GM19240 (cell line): ENCODE measurements around the gene EML6.

Source experiments
- DNase-seq: peaks from one replicate; pipeline ENCODE4 v3.0.0; 2011; ENCODE audit warnings: low spot score; ENCODE audit not compliant: insufficient read length

Gene EML6

GRCh38 chr2:54995553-54995952 lies 272.1 kb downstream of the EML6 start:
- DNase-seq: no peak

- no peak for DNase-seq
Observed at GRCh38 chr2:54997826-54998225, 274.4 kb downstream of the EML6 start.

- DNase-seq: no peak
Observed at GRCh38 chr2:54999182-54999581, 275.7 kb downstream of the EML6 start.

GRCh38 chr2:55000341-55000740 lies 276.9 kb downstream of the EML6 start:
- DNase-seq: no peak

- no peak for DNase-seq
Observed at GRCh38 chr2:55001716-55002115, 278.3 kb downstream of the EML6 start.

GRCh38 chr2:55003706-55004639 lies 280.5 kb downstream of the EML6 start:
- DNase-seq: no peak

- DNase-seq: no peak
Observed at GRCh38 chr2:55006306-55006705, 282.8 kb downstream of the EML6 start.

- DNase-seq: no peak
Observed at GRCh38 chr2:55009277-55010060, 286.0 kb downstream of the EML6 start.

GRCh38 chr2:55010149-55010591 lies 286.7 kb downstream of the EML6 start:
- DNase-seq: peak; percentile 45

GRCh38 chr2:55010915-55011314 lies 287.5 kb downstream of the EML6 start:
- no peak for DNase-seq

- no peak for DNase-seq
Observed at GRCh38 chr2:55011831-55012671, 288.6 kb downstream of the EML6 start.

- DNase-seq: no peak
Observed at GRCh38 chr2:55012672-55013484, 289.4 kb downstream of the EML6 start.

GRCh38 chr2:55013936-55014335 lies 290.5 kb downstream of the EML6 start:
- DNase-seq: no peak

GRCh38 chr2:55014962-55015939 lies 291.8 kb downstream of the EML6 start:
- DNase-seq: no peak

GRCh38 chr2:55017428-55017827 lies 294.0 kb downstream of the EML6 start:
- no peak for DNase-seq

GRCh38 chr2:55017880-55018279 lies 294.4 kb downstream of the EML6 start:
- no peak for DNase-seq

GRCh38 chr2:55018619-55019018 lies 295.2 kb downstream of the EML6 start:
- DNase-seq: no peak

GRCh38 chr2:55019526-55020258 lies 296.2 kb downstream of the EML6 start:
- DNase-seq: no peak
